Measurements from ENCODE around the gene FSTL4.

FSTL4 gene

DNA sequence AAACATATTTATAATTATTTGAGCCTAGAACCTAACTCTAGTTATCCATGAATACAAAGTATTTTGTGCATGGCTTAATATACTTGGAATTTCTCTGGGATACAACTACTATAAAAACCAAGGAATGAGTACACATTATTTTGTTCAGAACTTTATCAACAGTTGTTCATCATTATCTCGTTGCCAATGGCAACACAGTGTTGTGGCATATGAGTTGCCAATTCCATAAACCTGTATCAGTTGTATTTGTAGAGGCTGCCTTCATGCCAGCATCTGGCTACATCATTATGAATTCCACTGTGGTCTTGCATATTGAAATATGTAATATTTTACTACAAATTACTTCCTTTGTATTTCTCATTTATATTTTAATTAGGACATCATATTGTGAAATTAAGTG is 250.4 kb downstream of the FSTL4 start:
- DNase-seq: no peak

DNA sequence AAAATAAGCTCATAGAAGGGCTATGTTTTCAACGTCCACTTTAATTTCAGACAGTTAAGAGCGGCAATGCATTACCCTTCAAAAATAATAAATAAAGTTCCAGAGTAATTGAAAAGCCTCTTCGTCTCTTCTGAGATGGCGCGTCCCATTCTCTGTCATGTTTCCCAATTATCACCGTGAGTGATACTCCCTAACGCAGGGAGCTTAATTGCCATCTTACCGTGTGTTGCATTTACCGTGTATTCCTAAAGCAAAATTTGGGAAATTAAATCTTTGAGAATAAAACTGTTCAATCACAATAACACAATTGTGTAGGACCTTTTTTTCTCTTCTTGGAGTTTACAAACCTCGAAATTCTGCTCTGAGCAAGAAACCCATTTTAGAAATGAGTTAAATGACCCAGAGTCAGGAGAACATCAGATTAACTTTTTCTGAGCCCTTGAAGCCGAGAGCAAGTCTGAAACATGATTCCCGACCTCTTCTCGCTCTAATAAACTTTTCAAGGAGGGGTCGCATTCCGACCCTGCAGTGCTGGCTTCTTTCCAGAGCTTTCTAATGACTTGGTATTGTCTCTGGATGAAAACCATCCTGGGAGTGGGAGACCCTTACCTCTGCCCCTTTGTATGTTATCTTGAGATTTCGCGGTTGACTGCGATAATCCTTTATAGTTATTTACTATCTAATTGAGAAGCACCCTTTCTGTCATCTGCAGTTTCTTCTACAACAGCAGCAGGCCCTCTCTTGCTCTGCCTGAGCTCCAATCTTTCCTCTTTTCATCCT is 251.5 kb downstream of the FSTL4 start:
- no peak for DNase-seq

DNA sequence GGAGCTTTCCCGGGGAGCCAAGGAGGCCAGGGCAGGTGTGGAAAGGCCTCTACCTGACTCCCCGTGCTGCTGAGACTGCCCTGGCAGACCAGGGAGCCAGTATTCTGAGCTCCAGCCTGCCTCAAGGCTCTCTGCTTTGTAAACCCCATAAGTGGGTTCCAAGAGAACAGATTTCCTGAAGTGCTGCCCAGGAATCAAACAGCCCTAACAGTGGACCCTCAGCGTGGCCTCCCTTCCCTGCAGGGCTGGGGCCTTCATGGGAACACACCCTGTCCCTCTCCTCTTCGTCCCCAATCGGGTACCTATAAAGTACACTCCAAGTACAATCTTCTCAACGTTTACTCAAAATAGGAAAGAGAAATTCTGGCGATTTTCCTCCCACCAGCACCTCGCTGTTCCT is 252.5 kb downstream of the FSTL4 start:
- DNase-seq: no peak

DNA sequence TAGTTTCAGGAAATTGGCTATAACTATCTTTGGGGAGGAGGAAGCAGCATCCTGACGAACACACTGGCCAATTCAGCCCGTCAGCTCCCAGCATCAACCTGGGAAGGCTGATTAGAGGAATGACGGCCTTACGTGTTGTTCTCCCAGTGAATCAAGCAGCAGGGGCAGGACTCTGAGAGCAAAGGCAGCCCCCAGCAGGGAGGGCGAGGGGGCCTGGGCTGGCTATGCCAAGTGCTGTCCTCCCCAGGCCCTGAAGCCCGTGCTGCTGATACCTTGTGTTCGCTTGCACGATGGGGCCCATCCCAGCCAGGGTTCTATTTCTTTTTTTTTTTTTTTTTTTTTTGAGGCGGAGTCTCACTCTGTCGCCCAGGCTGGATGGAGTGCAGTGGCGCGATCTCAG is 254.1 kb downstream of the FSTL4 start:
- no peak for DNase-seq

DNA sequence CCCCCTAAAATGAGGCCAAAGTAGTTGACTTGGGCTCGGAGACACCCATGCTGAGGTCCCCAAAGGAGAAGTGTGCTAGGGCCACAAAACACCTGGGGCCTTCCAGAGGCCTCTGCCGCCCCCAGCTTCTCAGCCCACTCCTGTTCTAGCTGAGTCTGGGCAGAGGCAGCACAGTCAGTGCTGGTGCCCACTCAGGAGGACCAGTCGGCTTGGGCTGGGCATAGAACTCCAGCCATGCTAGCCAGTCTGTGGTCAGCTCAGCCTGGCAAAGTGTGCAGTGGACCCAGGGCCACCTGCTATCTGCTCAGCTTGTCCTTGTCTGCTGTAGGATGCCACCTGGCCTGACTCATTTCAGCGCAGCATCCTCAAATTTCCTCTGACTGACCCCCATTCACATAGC is 254.6 kb downstream of the FSTL4 start:
- no peak for DNase-seq

DNA sequence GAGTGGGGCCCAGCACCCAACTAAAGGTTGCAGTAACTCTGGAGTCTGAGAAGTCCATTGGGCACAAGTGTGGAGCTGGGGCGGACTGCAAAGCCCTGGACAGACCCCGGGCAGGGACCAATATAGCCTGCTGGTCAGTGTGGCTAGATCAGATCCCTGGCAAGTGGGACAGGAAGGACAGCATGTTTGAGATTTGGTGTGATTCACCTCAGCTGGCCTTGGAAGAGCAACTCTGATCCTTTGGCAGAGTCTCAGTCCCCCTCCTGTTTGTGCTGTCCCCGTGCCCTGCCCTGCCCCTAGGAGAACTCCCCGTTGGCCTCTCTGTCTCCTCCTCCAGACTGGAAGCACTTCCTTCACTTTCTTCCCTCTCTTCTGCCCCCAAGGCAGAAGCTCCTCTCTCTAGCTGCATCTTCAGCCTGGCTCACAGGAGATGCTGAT is 255.3 kb downstream of the FSTL4 start:
- DNase-seq: no peak

DNA sequence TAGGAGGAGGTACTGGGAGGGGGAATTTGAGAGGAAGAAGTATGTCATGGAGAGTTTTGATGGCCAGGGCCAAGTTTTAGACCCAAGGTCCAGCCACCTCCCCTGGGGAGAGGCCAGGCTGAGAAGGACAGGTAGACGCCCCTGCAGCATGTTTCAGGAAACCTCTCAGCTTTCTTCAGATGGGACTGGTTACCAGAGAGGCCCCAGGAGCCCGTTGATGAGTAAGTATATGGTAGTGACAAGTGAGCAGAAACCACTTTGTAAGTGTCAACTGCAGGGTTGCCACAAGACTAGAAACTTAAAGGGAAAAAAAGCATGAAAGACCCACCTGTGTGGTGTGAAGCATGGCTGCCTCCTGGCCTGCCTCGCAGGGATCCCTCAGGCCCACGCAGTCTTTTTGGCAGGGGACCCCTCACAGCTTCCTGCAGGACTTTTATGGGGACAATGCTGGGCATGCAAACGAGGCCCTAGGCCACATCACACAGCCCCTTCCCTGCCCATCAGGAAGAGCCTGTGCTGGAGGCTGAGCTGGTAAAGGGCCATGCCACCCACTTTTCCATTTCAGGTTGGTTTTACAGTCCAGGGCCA is 255.9 kb downstream of the FSTL4 start:
- DNase-seq: no peak

DNA sequence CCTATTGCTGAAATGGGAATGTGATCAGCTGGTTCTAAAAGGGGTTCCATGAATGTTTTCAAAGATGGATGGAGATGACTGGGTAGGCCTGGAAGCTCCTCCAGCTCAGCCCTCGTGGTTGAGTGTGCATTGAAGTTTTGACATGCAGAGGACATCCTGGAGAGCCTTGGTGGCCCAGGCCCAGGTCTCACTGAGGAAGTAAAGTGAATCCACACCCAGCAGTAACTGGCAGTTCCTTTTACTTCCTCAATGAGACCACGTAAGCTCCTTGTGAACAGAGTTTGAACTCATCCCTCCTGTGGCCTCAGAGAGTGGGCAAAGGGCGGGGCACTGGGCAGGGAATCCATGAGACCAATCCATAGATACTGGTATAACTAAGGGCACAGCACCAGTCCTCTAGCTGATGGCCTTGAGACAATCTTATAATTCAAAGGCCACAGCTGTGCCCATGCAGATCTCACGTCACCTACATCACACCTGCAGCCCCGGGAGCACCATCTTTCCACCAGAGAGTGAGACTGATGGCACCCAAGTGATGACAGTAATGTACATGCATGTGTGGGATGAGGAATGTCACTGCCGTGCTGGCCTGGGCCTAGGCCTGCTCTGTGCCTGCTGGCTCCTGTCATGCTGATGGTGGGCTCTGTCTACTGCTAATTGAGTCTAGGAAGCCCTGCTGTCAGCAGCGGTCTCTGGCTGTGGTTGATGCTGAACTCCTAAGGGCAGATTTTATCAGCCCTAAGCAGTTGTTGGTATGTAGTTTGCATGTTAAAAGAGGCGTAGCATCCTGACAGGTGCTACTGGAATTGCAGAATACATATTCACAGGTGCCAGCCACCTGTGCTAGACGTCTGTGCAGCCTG is 257.8 kb downstream of the FSTL4 start:
- no peak for DNase-seq

DNA sequence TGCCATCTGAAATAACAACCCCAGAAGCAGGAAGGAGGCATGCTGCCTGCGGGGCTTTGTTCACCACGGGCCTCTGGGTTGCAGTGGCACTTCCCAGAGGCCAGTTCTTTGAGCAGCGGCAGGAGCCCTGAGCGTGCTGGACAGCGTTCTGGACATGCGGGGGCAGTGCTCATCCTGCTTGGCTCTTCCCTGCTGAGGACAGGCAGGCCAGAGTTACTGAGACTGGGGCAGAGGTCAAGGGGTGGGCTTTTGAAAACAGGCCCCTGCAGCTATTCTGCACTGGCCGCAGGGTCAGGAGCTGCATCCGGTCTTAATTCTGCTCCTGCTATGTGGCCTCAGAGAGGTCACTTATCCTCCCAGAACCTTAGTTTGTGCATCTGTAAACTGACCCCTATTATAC is 258.6 kb downstream of the FSTL4 start:
- no peak for DNase-seq

DNA sequence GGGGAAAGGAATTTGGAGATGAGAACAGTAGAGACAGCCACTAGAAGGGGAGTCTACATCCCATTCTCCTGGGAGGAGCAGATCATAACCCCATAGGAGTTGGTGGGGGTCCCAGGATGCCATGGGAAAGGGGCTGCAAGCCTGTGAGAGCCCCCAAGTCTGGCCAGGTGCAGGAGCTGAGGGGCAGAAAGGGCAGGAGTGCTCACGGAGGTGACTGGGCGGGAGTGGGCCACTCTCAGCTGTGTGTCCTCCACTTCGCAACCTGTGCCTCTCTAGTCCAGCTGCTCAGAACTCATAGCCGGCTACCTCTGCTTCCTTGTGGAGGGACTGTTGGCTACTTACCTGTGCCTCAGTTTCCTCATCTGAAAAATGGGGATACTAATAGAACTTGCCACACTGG is 263.9 kb downstream of the FSTL4 start:
- DNase-seq: no peak

DNA sequence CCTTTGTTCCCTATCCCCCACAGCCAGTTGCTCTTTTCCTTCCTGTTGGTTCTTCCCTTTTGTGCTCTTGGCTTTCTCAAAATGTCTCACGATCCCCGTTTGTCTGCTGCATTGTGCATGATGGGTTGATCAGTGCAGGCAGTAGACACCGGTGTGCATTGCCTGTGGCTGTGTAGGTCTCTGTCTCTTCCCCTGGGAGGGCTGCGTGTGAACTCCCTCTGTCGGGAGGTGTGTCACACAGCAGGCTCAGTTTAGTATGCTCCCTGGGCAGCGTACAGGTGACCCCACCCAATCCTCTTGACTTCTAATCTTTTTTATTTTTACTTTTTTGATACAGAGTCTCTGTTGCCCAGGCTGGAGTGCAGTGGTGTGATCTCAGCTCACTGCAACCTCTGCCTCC is 265.3 kb downstream of the FSTL4 start:
- DNase-seq: no peak

DNA sequence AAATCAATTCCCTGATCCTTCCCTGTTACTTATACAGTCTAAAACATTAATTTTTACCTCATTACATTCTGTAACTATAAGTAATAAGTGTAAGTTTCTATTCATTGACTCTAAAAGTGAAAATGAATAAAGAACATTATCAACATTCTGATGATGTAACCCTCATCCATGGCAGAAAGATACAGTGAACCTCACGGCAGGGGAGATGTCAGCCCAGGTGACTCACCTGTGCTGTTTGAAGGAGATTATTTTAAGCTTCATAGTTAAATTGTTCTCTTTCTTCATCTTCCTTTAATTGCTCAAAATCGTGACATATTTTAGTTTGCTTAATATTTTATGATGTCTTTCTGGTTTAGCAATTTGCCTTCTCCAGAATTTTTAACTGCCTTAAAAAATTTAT is 268.1 kb downstream of the FSTL4 start:
- DNase-seq: no peak

DNA sequence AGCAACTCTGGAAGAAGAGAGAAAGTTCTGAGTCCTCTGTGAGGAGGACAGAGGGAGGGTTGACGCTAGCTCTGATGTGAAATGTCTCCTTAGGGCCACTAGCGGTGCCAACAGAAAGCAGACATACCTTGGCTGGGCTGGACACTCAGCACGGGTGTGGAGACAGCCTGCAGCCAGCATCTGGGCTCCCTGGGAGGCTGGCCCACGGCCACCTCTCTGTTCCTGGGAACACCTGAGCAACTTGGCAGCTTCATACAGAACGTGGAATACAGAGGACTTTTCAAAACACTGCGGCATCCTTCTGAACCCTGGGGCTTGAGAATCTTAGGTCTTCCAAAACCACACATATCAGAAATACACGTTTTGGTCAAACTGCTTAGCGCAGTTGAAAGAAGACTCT is 269.1 kb downstream of the FSTL4 start:
- DNase-seq: no peak

DNA sequence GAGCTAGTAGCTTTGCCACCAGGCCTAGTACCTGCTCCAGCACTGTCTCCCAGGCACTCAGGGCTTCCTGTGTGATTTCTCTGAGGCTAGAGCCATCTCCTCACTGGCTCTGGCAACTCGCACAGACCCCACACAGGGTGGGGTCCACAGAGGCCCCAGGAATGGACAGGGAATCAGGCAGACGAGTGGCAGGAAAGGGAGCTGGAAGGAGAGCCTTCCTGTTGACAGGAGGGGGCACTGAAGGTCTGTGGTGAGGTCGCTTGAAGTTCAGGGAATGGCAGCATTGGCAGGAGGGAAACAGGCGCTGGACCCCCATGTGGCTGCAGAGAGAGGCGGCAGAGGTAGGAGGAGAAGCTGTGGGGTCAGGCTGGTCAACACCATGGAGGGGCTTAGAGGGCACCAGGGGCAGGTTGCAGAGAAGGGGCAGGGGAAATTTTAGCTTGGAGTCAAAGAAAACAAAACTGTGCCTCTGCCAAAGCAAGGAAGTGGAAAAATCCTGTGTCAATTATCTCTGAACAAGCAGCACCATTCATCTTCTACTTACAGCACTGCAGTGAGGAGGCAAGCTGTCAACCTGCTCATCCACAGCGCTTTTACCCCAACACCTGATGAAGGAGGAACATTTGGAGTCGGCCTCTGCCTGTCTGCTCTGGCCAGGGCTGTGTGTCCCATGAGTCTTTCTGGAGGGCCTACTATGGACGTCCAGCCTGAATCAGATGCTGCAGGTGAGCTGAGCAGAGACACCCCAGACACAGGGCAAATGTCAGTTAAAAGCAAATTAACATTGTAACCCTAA is 270.2 kb downstream of the FSTL4 start:
- no peak for DNase-seq

DNA sequence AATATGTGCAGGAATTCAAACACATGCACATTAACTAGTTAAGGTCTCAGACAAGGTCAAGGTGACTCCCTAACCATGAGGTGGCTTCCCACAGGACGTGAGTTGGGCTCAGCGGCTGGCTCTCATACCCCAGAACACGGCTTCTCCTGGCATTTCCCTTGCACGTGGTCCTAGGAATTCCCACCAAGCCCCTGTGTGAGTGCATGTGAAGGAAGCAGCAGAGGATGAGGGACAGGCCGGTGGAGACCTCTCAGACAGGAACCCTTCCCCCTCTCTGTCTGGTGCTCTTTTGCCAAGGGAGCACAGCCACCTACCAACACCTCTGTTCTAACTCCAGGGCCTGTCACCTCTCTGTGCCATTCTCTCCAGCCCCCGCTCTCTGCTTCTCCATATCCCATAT is 271.0 kb downstream of the FSTL4 start:
- DNase-seq: no peak

DNA sequence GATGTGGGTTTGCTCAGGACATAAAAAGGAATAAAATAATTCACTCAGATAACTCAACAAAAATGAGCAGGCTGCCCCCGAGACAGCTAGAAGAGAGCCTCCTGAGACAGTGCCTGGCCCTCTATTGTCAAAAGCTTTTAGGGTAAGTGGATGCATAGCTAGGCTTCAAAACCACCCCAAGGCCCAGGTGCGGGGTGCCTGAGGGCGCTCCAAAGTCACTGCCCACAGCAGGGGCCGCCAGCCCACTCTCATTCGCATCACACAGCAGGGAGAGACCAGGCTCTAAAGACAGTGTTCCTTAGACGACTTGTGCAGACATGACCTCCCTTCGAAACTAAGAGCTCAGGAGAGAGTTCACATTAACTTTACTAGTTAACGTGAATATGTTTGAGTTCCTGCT is 271.5 kb downstream of the FSTL4 start:
- DNase-seq: no peak

DNA sequence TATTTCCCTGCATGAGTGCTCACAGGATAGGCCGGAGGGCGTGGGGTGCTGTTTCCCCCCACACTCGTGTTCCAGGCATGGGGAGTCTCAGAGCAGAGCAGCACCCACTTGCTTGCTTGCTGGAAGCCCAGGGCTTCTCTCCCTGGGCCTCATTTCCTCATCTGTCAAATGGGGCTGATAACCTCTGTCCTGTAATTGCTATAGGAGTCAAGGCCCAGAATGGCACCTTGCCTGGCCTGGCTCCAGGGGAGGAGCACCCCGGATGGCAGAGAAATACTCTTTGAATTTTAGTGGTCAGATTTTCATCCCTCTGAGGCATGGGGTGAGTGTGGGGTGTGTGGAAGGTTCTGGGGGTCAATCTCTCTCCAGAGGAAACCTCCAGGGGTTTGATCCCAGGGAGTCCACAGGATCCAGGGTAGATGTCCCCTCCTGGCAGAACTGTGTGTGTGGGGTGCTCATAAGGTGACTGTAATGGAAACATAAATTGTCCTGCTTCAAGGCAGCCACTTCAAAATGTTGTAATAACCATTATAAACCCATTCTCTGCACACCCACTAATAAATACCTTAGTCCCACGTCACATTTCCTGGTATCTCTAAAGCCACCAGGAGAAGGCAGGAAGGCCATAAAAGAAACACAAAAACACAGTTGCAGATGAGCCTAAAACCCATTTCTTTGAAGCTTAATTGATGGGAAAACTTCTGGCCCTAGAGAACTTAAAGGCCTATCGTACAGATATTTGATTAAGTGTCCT is 272.2 kb downstream of the FSTL4 start:
- DNase-seq: no peak

DNA sequence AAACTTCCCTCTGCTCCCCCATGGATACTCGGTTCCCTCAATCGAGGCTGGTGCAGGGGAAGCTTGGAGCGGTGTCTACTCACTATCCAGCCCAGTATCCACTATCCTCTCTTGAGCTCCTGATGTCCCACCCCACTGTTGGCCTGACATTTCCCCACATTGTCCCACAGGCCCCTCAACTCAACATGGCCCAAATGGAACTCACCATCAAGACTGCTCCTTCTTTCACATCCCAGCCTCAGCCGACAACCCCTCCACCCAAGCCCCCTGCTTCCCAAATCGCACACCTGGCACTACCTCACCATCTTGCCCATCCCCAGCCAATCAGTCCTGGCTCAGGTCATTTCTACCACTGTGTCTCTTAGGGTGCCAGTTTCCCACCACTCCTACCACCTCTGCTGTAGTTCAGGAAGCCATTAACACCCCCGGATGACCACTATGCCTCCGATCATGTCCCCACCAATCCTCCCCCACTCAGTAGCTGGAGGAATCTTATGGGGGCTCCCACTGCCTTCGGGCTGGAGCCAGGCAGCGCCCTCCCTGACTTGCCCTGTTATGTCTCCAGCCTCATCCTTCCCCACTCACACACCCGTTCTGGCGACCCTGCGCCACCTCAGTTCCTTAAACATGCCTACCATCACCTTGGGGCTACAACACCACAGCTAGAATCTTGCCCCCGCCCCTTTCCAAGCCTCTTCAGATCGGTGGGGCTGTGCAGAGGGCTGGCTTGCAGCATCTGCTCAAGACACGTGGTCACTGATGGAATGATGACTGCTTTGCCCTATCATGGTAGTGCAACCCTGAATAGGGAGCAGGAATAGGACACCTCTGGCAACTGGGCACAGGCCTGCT is 273.6 kb downstream of the FSTL4 start:
- DNase-seq: no peak

DNA sequence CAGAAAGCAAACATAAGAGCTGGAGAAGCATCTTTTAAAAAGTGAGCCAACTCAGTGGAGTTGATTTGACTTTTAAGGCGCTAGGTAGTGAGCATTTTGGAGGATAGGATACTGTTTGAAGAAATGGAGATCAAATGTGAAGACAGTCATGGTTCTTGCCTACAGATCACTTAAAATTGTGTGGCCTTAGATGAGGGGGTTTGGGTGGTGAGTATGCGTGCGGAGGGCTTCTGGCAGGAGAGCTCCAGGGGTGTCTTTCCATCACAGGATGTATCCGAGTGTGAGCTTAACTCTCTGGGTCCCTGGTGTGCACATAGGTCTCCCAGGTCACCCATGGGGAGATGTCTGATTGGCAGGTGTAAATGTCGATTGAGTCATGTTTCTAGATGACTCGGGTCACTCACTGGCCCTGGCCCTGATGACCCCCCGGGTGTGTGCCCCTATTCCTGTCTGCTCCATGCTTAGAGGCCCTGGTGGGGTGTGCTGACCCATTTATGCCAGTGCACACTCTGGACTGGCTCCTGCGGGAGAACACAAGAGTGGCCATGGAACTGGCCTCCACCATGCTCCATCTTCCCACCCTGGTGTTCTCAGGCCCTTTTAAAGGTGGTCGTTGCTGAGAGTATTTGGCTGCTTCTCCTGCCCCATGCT is 274.4 kb downstream of the FSTL4 start:
- no peak for DNase-seq

DNA sequence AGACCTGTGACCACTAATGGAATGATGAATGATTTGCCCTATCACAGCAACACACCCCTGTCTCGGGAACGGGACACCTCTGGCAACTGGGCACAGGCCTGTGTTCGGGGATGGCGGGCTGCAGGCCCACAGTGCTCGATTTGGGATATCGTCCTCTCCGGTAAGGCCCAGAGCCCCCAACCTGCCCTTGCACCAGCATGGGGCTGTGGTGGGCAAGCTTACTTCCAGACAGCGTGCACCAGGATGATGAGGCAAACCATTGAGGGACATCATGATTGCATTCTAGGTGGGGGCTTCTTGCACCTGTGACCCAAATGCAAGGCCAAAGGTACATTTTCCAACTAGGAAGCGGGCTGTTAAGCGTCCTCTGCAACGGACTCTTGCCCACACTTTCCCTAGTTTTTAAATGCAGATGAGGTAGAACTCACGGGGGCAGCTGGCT is 275.4 kb downstream of the FSTL4 start:
- DNase-seq: no peak
